HEK293 (cell line): ENCODE results near the gene KCNJ1.

Source experiments
- CTCF ChIA-PET: fragments of 350-600 bp; formaldehyde crosslinking; extraction: SDS; loops from one replicate; lab custom pipeline; 2021; ENCODE audit warnings: antibody characterized with exemption; lab: Yijun Ruan, JAX
- POLR2A ChIA-PET: fragments of 300-600 bp; formaldehyde crosslinking; extraction: SDS; loops from one replicate; lab custom pipeline; 2020; ENCODE audit warnings: antibody characterized with exemption, inconsistent platforms; lab: Yijun Ruan, JAX
- H3K27ac ChIP-seq: fragments of 200-500 bp; sonication (Bioruptor generic); 2 replicates; pipeline ENCODE4 v1.5.1; 2014; ENCODE audit warnings: low read depth, low read length, control low read depth, inconsistent platforms; ENCODE audit errors: extremely low read depth
- H3K36me3 ChIP-seq, 2 experiments: fragments of 200-500 bp in 1 of 2; sonication (Bioruptor generic) in 1 of 2; 1 replicate in 1 of 2; 2 replicates in 1 of 2; pipeline ENCODE4 v1.5.1; 2014 to 2017; ENCODE audit warnings: inconsistent platforms in 2 of 2, low read length in 2 of 2; ENCODE audit not compliant: control insufficient read depth in 2 of 2, insufficient read depth in 1 of 2
- H3K4me1 ChIP-seq: fragments of 200-500 bp; sonication (Bioruptor generic); 2 replicates; pipeline ENCODE4 v1.5.1; 2014; ENCODE audit warnings: mild to moderate bottlenecking, low read length, inconsistent platforms; ENCODE audit not compliant: control insufficient read depth, insufficient read depth
- H3K4me3 ChIP-seq: 2 replicates; pipeline ENCODE4 v1.5.1; 2011; ENCODE audit warnings: low read depth, mild to moderate bottlenecking, control low read depth, low read length, moderate library complexity
- H3K9me3 ChIP-seq: fragments of 200-500 bp; sonication (Bioruptor generic); 2 replicates; pipeline ENCODE4 v1.5.1; 2014; ENCODE audit warnings: low read depth, low read length, inconsistent platforms; ENCODE audit not compliant: control insufficient read depth, insufficient read depth
- ATF2 ChIP-seq: fragments of 450-650 bp; formaldehyde crosslinking; IDR thresholded peaks from 2 replicates; pipeline ENCODE4 v1.5.1; 2016; ENCODE audit warnings: missing biosample characterization, missing genetic modification characterization, low read depth
- KLF10 ChIP-seq: fragments of 450-650 bp; IDR thresholded peaks from 2 replicates; pipeline ENCODE4 v1.5.1; 2018; ENCODE audit warnings: missing biosample characterization, mild to moderate bottlenecking, missing genetic modification characterization
- REPIN1 ChIP-seq: fragments of 450-650 bp; formaldehyde crosslinking; IDR thresholded peaks from 2 replicates; pipeline ENCODE4 v1.5.1; 2017; ENCODE audit warnings: missing biosample characterization, missing genetic modification characterization, low read depth
- SCRT2 ChIP-seq: fragments of 450-650 bp; formaldehyde crosslinking; IDR thresholded peaks from 2 replicates; pipeline ENCODE4 v1.5.1; 2016; ENCODE audit warnings: missing biosample characterization, missing genetic modification characterization
- YY1 ChIP-seq: fragments of 450-650 bp; formaldehyde crosslinking; IDR thresholded peaks from 2 replicates; pipeline ENCODE4 v1.5.1; 2018; ENCODE audit warnings: missing biosample characterization, missing genetic modification characterization
- YY2 ChIP-seq: fragments of 450-650 bp; formaldehyde crosslinking; IDR thresholded peaks from 2 replicates; pipeline ENCODE4 v1.5.1; 2016; ENCODE audit warnings: missing biosample characterization, missing genetic modification characterization
- ZIC2 ChIP-seq: fragments of 450-650 bp; formaldehyde crosslinking; IDR thresholded peaks from 2 replicates; pipeline ENCODE4 v1.5.1; 2016; ENCODE audit warnings: missing biosample characterization, missing genetic modification characterization
- ZNF114 ChIP-seq: fragments of 450-650 bp; formaldehyde crosslinking; IDR thresholded peaks from 2 replicates; pipeline ENCODE4 v1.5.0; 2017; ENCODE audit warnings: missing biosample characterization, missing genetic modification characterization
- ZNF138 ChIP-seq: fragments of 450-650 bp; formaldehyde crosslinking; IDR thresholded peaks from 2 replicates; pipeline ENCODE4 v1.5.1; 2016; ENCODE audit warnings: missing biosample characterization, missing genetic modification characterization, borderline replicate concordance
- ZNF280C ChIP-seq: fragments of 450-650 bp; formaldehyde crosslinking; IDR thresholded peaks from 2 replicates; pipeline ENCODE4 v1.5.1; 2016; ENCODE audit warnings: missing biosample characterization, missing genetic modification characterization
- ZNF391 ChIP-seq: fragments of 450-650 bp; formaldehyde crosslinking; IDR thresholded peaks from 2 replicates; pipeline ENCODE4 v1.5.1; 2016; ENCODE audit warnings: low read depth, missing biosample characterization, missing genetic modification characterization, borderline replicate concordance
- ZNF48 ChIP-seq: fragments of 450-650 bp; formaldehyde crosslinking; IDR thresholded peaks from 2 replicates; pipeline ENCODE4 v1.5.1; 2016; ENCODE audit warnings: missing biosample characterization, missing genetic modification characterization
- ZNF501 ChIP-seq: fragments of 450-650 bp; formaldehyde crosslinking; IDR thresholded peaks from 2 replicates; pipeline ENCODE4 v1.5.1; 2016; ENCODE audit warnings: missing biosample characterization, missing genetic modification characterization
- ZNF76 ChIP-seq: fragments of 450-650 bp; formaldehyde crosslinking; IDR thresholded peaks from 2 replicates; pipeline ENCODE4; 2016; ENCODE audit warnings: low read depth, missing biosample characterization, missing genetic modification characterization, borderline replicate concordance
- ZNF830 ChIP-seq: fragments of 450-650 bp; IDR thresholded peaks from 2 replicates; pipeline ENCODE4 v1.5.0; 2018; ENCODE audit warnings: missing biosample characterization, missing genetic modification characterization, low read depth, mild to moderate bottlenecking, moderate library complexity
- ZSCAN30 ChIP-seq: fragments of 450-650 bp; IDR thresholded peaks from 2 replicates; pipeline ENCODE4 v1.5.1; 2018; ENCODE audit warnings: missing biosample characterization, mild to moderate bottlenecking, missing genetic modification characterization, moderate library complexity
- TF ChIP-seq, protein P1 (sequence below): fragments of 450-650 bp; formaldehyde crosslinking; IDR thresholded peaks from 2 replicates; pipeline ENCODE4 v1.5.1; 2016; ENCODE audit warnings: missing biosample characterization, missing genetic modification characterization
- TF ChIP-seq, protein P2 (sequence below): fragments of 450-650 bp; formaldehyde crosslinking; IDR thresholded peaks from 2 replicates; pipeline ENCODE4 v1.5.1; 2016; ENCODE audit warnings: missing biosample characterization, missing genetic modification characterization
- TF ChIP-seq, protein P3 (sequence below): fragments of 450-650 bp; formaldehyde crosslinking; IDR thresholded peaks from 2 replicates; pipeline ENCODE4 v1.5.1; 2016; ENCODE audit warnings: missing biosample characterization, missing genetic modification characterization
- TF ChIP-seq, protein P4 (sequence below): fragments of 450-650 bp; formaldehyde crosslinking; IDR thresholded peaks from 2 replicates; pipeline ENCODE4 v1.5.1; 2016; ENCODE audit warnings: missing biosample characterization, missing genetic modification characterization

Gene KCNJ1

GRCh38 chr11:128852327-128853023 is 14.6 kb downstream of the KCNJ1 start:
- POLR2A ChIA-PET, result no interaction called here
- CTCF ChIA-PET, result interaction anchor here (1.4 kb wide), 1 partner anchor 695 kb away, joined by 3 read pairs; no protein-coding TSS in a partner anchor
- Histone ChIP-seq H3K36me3 (no peaks in the 10 kb centered on the region), H3K9me3 (no peaks in the 10 kb centered on the region), H3K27ac (no peak overlapping the region), H3K4me1 (no peaks in the 10 kb centered on the region), H3K4me3 (no peak overlapping the region)
- TF ChIP-seq SCRT2 (tag by site-specific recombination), result no peak
- TF ChIP-seq ZNF280C (tag by site-specific recombination), result no peak
- TF ChIP-seq YY1 (tag by site-specific recombination), result no peak
- no peak for TF ChIP-seq ZNF830 (tag by site-specific recombination)
- no peak for TF ChIP-seq ZNF76
- TF ChIP-seq, protein P1, sequence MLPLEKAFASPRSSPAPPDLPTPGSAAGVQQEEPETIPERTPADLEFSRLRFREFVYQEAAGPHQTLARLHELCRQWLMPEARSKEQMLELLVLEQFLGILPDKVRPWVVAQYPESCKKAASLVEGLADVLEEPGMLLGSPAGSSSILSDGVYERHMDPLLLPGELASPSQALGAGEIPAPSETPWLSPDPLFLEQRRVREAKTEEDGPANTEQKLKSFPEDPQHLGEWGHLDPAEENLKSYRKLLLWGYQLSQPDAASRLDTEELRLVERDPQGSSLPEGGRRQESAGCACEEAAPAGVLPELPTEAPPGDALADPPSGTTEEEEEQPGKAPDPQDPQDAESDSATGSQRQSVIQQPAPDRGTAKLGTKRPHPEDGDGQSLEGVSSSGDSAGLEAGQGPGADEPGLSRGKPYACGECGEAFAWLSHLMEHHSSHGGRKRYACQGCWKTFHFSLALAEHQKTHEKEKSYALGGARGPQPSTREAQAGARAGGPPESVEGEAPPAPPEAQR (tag by site-specific recombination), result no peak
- TF ChIP-seq ZIC2 (tag by site-specific recombination), result no peak
- no peak for TF ChIP-seq YY2 (tag by site-specific recombination)
- TF ChIP-seq, protein P2, sequence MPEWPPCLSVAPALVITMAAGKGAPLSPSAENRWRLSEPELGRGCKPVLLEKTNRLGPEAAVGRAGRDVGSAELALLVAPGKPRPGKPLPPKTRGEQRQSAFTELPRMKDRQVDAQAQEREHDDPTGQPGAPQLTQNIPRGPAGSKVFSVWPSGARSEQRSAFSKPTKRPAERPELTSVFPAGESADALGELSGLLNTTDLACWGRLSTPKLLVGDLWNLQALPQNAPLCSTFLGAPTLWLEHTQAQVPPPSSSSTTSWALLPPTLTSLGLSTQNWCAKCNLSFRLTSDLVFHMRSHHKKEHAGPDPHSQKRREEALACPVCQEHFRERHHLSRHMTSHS (tag by site-specific recombination), result no peak

DNA sequence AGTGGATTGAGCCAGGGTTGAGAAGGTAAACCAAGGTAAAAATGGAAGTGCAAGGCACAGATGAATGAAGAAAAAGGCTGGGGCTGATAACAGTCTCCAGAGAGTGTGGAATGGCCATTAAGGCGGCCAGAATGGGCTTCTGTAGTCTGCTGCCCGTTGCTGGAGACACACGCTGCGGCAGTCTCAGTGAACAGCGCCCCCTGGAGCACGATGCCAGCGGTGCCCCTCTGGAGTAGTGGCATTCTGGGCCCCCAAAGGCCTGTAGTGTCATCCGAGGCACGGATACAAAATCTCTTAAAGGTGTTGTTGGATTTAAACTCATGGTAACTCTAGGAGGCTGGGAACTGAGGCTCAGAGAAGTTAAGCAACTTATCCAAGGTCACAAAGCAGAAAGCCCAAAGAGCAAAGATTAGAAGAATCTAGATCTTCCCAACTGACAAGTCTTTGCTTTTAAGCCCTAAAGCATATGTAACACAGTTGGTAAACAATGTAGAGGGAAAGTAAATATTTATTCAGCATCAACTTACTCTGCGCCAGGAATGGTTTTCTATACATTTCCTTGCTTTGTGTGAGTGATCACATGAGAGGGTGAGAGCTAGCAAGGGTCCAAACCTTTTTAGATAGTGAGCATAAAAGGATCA is 18.2 kb downstream of the KCNJ1 start:
- POLR2A ChIA-PET, result no interaction called here
- Histone ChIP-seq H3K4me3 (no peak overlapping the region), H3K27ac (no peak overlapping the region), H3K4me1 (no peaks in the 10 kb centered on the region), H3K36me3 (no peaks in the 10 kb centered on the region), H3K9me3 (no peaks in the 10 kb centered on the region)
- CTCF ChIA-PET, result interaction anchor here (0.6 to 1.7 kb wide), 23 partner anchors 8 to 904 kb away, joined by 3 to 10 read pairs (median 3); partner anchors contain the start of gene KCNJ1
- TF ChIP-seq ZNF391 (tag by site-specific recombination), result no peak
- TF ChIP-seq REPIN1 (tag by site-specific recombination), result no peak
- TF ChIP-seq, protein P3, sequence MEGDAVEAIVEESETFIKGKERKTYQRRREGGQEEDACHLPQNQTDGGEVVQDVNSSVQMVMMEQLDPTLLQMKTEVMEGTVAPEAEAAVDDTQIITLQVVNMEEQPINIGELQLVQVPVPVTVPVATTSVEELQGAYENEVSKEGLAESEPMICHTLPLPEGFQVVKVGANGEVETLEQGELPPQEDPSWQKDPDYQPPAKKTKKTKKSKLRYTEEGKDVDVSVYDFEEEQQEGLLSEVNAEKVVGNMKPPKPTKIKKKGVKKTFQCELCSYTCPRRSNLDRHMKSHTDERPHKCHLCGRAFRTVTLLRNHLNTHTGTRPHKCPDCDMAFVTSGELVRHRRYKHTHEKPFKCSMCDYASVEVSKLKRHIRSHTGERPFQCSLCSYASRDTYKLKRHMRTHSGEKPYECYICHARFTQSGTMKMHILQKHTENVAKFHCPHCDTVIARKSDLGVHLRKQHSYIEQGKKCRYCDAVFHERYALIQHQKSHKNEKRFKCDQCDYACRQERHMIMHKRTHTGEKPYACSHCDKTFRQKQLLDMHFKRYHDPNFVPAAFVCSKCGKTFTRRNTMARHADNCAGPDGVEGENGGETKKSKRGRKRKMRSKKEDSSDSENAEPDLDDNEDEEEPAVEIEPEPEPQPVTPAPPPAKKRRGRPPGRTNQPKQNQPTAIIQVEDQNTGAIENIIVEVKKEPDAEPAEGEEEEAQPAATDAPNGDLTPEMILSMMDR (tag by site-specific recombination), result no peak
- no peak for TF ChIP-seq ATF2 (tag by site-specific recombination)
- TF ChIP-seq ZNF114 (tag by site-specific recombination), result no peak
- no peak for TF ChIP-seq ZNF48 (tag by site-specific recombination)
- no peak for TF ChIP-seq ZSCAN30 (tag by site-specific recombination)
- no peak for TF ChIP-seq ZNF138 (tag by site-specific recombination)
- no peak for TF ChIP-seq KLF10
- TF ChIP-seq ZNF501, result no peak
- TF ChIP-seq, protein P4, sequence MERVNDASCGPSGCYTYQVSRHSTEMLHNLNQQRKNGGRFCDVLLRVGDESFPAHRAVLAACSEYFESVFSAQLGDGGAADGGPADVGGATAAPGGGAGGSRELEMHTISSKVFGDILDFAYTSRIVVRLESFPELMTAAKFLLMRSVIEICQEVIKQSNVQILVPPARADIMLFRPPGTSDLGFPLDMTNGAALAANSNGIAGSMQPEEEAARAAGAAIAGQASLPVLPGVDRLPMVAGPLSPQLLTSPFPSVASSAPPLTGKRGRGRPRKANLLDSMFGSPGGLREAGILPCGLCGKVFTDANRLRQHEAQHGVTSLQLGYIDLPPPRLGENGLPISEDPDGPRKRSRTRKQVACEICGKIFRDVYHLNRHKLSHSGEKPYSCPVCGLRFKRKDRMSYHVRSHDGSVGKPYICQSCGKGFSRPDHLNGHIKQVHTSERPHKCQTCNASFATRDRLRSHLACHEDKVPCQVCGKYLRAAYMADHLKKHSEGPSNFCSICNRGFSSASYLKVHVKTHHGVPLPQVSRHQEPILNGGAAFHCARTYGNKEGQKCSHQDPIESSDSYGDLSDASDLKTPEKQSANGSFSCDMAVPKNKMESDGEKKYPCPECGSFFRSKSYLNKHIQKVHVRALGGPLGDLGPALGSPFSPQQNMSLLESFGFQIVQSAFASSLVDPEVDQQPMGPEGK (tag by site-specific recombination), result no peak
